Mucosa of rectum (tissue), 2 donors: ENCODE data around the gene IRF2BP1.

Source experiments
- H3K27ac ChIP-seq, 2 donors: one replicate each; pipeline ENCODE4 v1.7.0; 2013; ENCODE audit warnings: inconsistent platforms in 2 of 2, low read depth in 2 of 2, low read length in 2 of 2
- H3K27me3 ChIP-seq, 2 donors: one replicate each; pipeline ENCODE4 v1.7.0; 2013; ENCODE audit warnings: low read length in 2 of 2; ENCODE audit not compliant: control insufficient read depth in 2 of 2, insufficient read depth in 2 of 2
- H3K36me3 ChIP-seq, 2 donors: one replicate each; pipeline ENCODE4 v1.7.0; 2013; ENCODE audit warnings: low read length in 2 of 2; ENCODE audit not compliant: control insufficient read depth in 2 of 2, insufficient read depth in 2 of 2
- H3K4me1 ChIP-seq, 2 donors: one replicate each; pipeline ENCODE4 v1.7.0; 2013; ENCODE audit warnings: low read length in 2 of 2, mild to moderate bottlenecking in 1 of 2; ENCODE audit not compliant: control insufficient read depth in 2 of 2, insufficient read depth in 2 of 2
- H3K4me3 ChIP-seq, 2 donors: one replicate each; pipeline ENCODE4 v1.7.0; 2013; ENCODE audit warnings: low read length in 2 of 2
- H3K9ac ChIP-seq, 2 donors: one replicate each; pipeline ENCODE4 v1.7.0; 2013; ENCODE audit warnings: low read length in 2 of 2, low read depth in 1 of 2, mild to moderate bottlenecking in 1 of 2
- H3K9me3 ChIP-seq, 2 donors: one replicate each; pipeline ENCODE4 v1.7.0; 2013; ENCODE audit warnings: low read length in 2 of 2; ENCODE audit not compliant: control insufficient read depth in 2 of 2
- donor health status: healthy.
- donor health status: Normal muscosa, but diverticular disease.

IRF2BP1 gene

GRCh38 chr19:45882652-45883585, 3.0 kb downstream of the IRF2BP1 start:
- Histone ChIP-seq H3K9me3 (no peaks in the 10 kb centered on the region), H3K9ac (peak overlapping the region; percentile 89 to 90), H3K4me1 (peaks cover 47 to 58% of the 10 kb centered on the region in 2 donors), H3K4me3 (peak overlapping the region; percentile 70 to 77), H3K27ac (peak overlapping the region; percentile 94 to 97), H3K36me3 (no peaks in the 10 kb centered on the region), H3K27me3 (no peaks in the 10 kb centered on the region)

DNA sequence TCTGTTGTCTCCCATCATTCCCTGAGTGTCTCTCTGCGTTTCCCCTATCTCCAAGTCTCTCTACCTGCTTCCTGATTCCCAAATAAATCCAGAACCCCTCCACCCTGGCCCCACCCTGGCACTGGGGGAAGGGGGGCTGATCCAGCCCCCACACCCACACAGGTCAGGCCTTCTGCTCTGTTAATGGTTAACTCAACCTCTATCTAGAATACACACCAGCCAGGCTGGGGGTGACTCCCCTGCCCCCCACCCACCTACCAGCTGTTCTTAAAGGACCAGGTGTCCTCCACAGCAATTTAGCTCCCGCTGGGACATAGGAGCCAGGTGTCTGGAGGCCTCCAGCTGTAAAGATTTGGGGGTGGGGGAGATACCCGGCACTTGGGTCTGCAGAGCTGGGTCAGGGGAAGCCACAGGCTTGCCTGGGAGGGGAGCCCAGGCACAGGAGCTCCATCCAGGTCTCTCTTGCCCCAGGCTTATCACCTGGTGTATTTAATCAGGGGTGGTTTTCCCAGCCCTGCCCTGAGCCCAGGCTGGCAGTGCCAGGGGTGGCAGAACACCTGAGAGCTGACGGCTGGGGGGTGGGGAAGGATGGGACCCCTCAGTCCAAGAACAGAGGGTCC, 3.9 kb downstream of the IRF2BP1 start:
- Histone ChIP-seq H3K27me3 (no peaks in the 10 kb centered on the region), H3K4me3 (peak overlapping the region; percentile 70 to 77), H3K4me1 (peaks cover 56 to 64% of the 10 kb centered on the region in 2 donors), H3K36me3 (no peaks in the 10 kb centered on the region), H3K27ac (peak overlapping the region; percentile 94 to 97), H3K9ac (peak overlapping the region; percentile 68 to 89), H3K9me3 (no peaks in the 10 kb centered on the region)

DNA sequence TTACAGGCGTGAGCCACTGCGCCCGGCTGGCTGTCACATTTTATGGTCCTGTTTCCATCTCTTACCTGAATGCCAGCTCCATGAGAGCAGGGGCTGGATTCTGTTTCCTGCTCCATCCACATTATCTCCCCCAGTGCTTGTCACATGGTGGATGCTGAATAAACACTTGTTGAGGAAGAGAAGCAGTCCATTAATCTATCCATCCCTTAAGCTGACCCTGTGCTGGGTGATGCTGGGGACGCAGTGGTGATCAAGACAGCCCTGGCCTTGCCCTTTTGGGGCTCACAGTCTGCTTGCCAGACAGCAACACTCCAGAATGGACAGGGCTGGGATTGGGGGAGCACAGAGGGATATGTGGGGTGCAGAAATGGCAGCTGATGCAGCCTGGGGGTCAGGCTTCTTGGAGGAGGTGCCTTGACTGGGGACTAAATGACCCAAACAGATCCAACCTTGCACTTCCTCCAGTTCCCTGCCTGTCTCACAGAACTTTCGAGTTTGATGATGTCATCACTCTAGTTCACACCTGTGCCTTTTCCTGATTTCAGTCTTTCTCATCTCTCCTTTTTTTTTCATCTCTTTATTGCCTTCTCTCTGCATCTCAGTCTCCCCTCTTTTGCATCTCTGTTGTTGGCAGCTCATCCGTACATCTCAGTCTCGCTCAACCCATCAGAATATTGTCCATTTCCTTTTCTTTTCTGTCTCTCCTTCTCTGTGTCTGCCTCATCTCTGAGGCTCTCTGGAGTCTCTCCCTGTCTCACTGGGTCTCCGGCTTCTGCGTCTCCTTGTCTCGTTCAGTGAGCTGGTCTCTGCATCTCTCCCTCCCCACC, 4.6 kb downstream of the IRF2BP1 start:
- H3K9me3 ChIP-seq: no peaks in the 10 kb centered on the region
- no peaks in the 10 kb centered on the region for H3K27me3 ChIP-seq
- H3K4me1 ChIP-seq: peaks cover 59 to 65% of the 10 kb centered on the region in 2 donors
- peak overlapping the region in 1 of 2 donors; percentile 77 for H3K4me3 ChIP-seq
- peak overlapping the region; percentile 94 to 97 for H3K27ac ChIP-seq
- no peaks in the 10 kb centered on the region for H3K36me3 ChIP-seq
- H3K9ac ChIP-seq: peak overlapping the region; percentile 14 to 89

DNA sequence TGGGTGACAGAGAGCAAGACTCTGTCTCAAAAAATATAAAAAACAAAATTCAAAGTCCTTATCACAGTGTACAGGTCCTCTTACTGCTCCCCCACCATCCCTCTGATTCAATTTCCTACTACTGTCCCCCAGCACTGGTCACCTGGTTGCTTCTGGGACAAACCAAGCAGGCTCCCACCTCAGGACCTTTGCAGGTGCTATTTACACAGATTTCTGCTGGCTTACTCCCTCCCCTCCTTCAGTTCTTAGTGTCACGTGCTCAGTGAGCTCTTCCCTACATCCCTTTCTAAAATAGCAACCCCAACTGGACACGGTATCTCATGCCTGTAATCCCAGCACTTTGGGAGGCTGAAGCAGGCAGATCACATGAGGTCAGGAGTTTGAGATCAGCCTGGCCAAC, 6.0 kb downstream of the IRF2BP1 start:
- peaks cover 56 to 64% of the 10 kb centered on the region in 2 donors for H3K4me1 ChIP-seq
- no peak overlapping the region for H3K4me3 ChIP-seq
- H3K27me3 ChIP-seq: no peaks in the 10 kb centered on the region
- peak overlapping the region in 1 of 2 donors; percentile 3 for H3K9ac ChIP-seq
- H3K27ac ChIP-seq: peak overlapping the region in 1 of 2 donors; percentile 11
- H3K9me3 ChIP-seq: no peaks in the 10 kb centered on the region
- H3K36me3 ChIP-seq: no peaks in the 10 kb centered on the region

DNA sequence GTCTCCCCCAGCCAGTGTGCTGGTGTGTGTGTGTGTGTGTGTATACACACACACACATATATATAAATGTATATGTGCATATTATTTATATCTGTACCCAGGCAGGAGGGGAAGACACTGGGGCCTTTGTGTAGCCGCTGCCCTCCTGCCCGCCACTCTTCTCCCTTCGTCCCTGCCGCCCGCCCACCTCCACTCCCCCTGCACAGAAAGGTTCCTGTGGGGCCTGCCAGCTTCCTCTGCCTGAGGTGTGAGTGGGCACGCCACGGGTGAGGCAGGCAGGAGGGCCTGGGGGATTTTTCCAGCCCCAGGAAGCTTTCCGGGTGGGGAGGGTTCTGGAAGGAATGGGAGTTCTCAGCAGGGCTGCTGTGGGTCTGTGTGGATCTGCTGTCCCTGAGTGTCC, 6.9 kb downstream of the IRF2BP1 start:
- H3K27ac ChIP-seq: peak overlapping the region; percentile 78 to 87
- peaks cover 47 to 62% of the 10 kb centered on the region in 2 donors for H3K4me1 ChIP-seq
- no peaks in the 10 kb centered on the region for H3K27me3 ChIP-seq
- H3K9ac ChIP-seq: no peak overlapping the region
- H3K36me3 ChIP-seq: peaks cover under 1 to 1% of the 10 kb centered on the region in 2 donors
- no peak overlapping the region for H3K4me3 ChIP-seq
- H3K9me3 ChIP-seq: no peaks in the 10 kb centered on the region

- peaks cover 41 to 61% of the 10 kb centered on the region in 2 donors for H3K4me1 ChIP-seq
- H3K36me3 ChIP-seq: peaks cover 4 to 9% of the 10 kb centered on the region in 2 donors
- H3K9me3 ChIP-seq: no peaks in the 10 kb centered on the region
- no peaks in the 10 kb centered on the region for H3K27me3 ChIP-seq
- peak overlapping the region in 1 of 2 donors; percentile 62 for H3K9ac ChIP-seq
- peak overlapping the region; percentile 37 to 56 for H3K4me3 ChIP-seq
- H3K27ac ChIP-seq: peak overlapping the region; percentile 78 to 87
These were observed 7.7 kb downstream of the IRF2BP1 start for GRCh38 chr19:45878043-45878794.

DNA sequence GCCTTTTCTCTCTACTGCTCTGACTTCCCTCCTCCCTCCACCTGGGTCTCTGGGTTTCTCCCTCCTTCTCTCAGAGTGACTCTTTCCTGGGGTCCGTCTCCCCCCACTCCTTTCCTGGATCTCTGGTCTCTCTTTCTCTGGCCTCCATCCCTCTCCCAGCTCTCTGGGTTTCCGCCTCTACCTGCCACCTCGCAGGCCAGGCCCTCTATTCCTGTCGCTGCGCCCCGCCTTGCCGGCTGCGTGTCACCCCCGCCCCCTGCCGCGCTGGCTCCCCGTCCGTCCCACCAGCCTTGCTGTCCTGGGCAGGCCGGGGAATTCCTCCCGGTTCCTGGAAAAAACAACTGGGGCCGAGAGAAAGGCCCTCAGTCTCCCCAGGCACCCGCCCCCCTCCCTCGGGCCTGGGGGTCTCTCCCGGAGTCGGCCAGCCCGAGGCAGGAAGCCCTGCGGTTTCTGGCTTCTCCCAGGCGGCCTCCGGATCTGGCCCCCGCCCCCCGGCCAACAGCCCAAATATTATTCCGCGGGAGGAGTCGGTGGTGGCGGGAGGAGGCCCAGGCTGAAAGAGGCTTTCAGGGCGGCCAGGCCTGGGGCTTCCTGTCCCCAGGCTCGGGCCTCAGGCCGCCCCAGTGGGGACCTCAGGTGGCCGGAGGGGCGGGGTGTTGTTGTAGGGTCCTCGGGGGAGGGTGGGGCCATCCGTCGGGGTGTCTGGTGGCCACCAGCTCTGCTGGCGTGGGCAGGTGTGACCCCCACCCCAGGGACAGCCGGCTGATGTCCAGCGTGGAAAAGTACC, 9.3 kb downstream of the IRF2BP1 start:
- H3K9me3 ChIP-seq: no peaks in the 10 kb centered on the region
- peak overlapping the region in 1 of 2 donors; percentile 38 for H3K4me3 ChIP-seq
- H3K9ac ChIP-seq: peak overlapping the region in 1 of 2 donors; percentile 67
- peaks cover 26 to 50% of the 10 kb centered on the region in 2 donors for H3K4me1 ChIP-seq
- H3K27ac ChIP-seq: peak overlapping the region; percentile 78 to 87
- H3K27me3 ChIP-seq: no peaks in the 10 kb centered on the region
- peaks cover 4 to 15% of the 10 kb centered on the region in 2 donors for H3K36me3 ChIP-seq

DNA sequence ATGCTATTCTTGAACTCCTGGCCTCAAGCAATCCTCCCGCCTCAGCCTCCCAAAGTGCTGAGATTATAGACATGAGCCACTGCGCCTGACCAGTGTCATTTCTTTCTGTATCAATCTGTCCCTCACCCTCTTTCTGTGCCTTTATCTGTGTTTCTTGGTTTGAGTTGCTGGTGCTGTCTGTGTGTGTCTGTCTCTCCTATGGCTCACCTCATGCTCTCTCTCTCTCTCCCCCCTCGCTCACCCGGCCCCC, 9.9 kb downstream of the IRF2BP1 start:
- peaks cover 4 to 15% of the 10 kb centered on the region in 2 donors for H3K36me3 ChIP-seq
- no peaks in the 10 kb centered on the region for H3K9me3 ChIP-seq
- no peaks in the 10 kb centered on the region for H3K27me3 ChIP-seq
- peak overlapping the region; percentile 78 to 87 for H3K27ac ChIP-seq
- H3K4me3 ChIP-seq: peak overlapping the region in 1 of 2 donors; percentile 38
- H3K9ac ChIP-seq: peak overlapping the region in 1 of 2 donors; percentile 67
- H3K4me1 ChIP-seq: peaks cover 21 to 45% of the 10 kb centered on the region in 2 donors

- Histone ChIP-seq H3K4me1 (peaks cover 19 to 44% of the 10 kb centered on the region in 2 donors), H3K27ac (no peak overlapping the region), H3K9ac (no peak overlapping the region), H3K9me3 (no peaks in the 10 kb centered on the region), H3K27me3 (no peaks in the 10 kb centered on the region), H3K4me3 (no peak overlapping the region), H3K36me3 (peaks cover 6 to 15% of the 10 kb centered on the region in 2 donors)
These were observed 11.3 kb downstream of the IRF2BP1 start for GRCh38 chr19:45874620-45874966.
